HG03575 (cell line): ENCODE data around the gene IL6R.

Source experiments
- ATAC-seq: cut with Tn5 transposase; IDR thresholded peaks from one replicate; pipeline ENCODE4 v1.9.1; 2021; ENCODE audit not compliant: unreplicated experiment, insufficient number of reproducible peaks, low FRiP score; ENCODE audit errors: extremely low read depth

The IL6R gene

GRCh38 chr1:154442006-154442740, 37.0 kb downstream of the IL6R start:
- ATAC-seq = no peak

GRCh38 chr1:154443274-154444013, 38.3 kb downstream of the IL6R start:
- no peak for ATAC-seq

GRCh38 chr1:154445040-154445472, 39.9 kb downstream of the IL6R start:
- ATAC-seq = no peak

GRCh38 chr1:154446292-154446691, 41.1 kb downstream of the IL6R start:
- ATAC-seq = no peak

- no peak for ATAC-seq
Observed at GRCh38 chr1:154446789-154447188, 41.6 kb downstream of the IL6R start.

GRCh38 chr1:154448331-154448811, 43.2 kb downstream of the IL6R start:
- no peak for ATAC-seq

GRCh38 chr1:154453161-154453560, 48.0 kb downstream of the IL6R start:
- ATAC-seq = no peak

- no peak for ATAC-seq
Observed at GRCh38 chr1:154453574-154454352, 48.6 kb downstream of the IL6R start.

- ATAC-seq = no peak
Observed at GRCh38 chr1:154454386-154455120, 49.4 kb downstream of the IL6R start.

GRCh38 chr1:154456631-154457030, 51.5 kb downstream of the IL6R start:
- no peak for ATAC-seq

- ATAC-seq = no peak
Observed at GRCh38 chr1:154459080-154459479, 53.9 kb downstream of the IL6R start.

GRCh38 chr1:154460695-154461260, 55.6 kb downstream of the IL6R start:
- ATAC-seq = no peak

GRCh38 chr1:154463512-154463990, 58.4 kb downstream of the IL6R start:
- ATAC-seq = no peak

- no peak for ATAC-seq
Observed at GRCh38 chr1:154465621-154466195, 60.6 kb downstream of the IL6R start.

GRCh38 chr1:154466206-154466605, 61.1 kb downstream of the IL6R start:
- ATAC-seq = no peak

GRCh38 chr1:154466921-154467417, 61.8 kb downstream of the IL6R start:
- ATAC-seq = no peak

- ATAC-seq = no peak
Observed at GRCh38 chr1:154467434-154468102, 62.4 kb downstream of the IL6R start.
